OCI-LY7 (cell line): ENCODE data around the gene RAB11FIP4.

ENCODE experiments used
- EZH2phosphoT487 ChIP-seq: fragments of 200-600 bp; sonication (generic); IDR thresholded peaks from 2 replicates; pipeline ENCODE4 v1.6.1; 2018; ENCODE audit warnings: low read depth, borderline replicate concordance, mild to moderate bottlenecking, mixed run types, antibody characterized with exemption, low read length, moderate library complexity, mixed read lengths
- TF ChIP-seq, protein P1 (sequence below): fragments of 200-600 bp; sonication (generic); conservative IDR thresholded peaks from 2 replicates; pipeline ENCODE4 v1.5.1; 2014; ENCODE audit warnings: mild to moderate bottlenecking, antibody characterized with exemption, low read length, moderate library complexity, mixed read lengths

DNA sequence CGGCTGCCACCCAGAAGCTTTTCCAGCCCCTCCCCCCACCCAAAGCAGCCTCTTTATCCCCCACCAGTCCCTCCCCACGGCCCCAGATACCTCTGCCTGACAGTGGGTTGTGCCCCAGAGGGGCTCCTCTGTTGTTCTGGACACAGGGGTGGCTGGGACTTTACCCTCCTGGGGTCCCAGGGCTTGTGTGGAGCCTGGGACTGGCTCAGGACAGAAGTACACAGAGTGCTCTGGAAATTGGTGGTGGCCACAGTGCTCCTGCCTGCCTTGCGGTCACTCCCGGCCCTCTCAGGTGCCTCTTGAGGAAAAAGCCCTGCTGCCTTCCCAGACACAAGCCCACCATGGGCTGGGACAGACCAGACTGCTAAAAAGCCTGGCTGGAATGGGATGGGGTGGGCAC is 68.2 kb downstream of the RAB11FIP4 start:
- TF ChIP-seq EZH2phosphoT487 = no peak
- TF ChIP-seq, protein P1, sequence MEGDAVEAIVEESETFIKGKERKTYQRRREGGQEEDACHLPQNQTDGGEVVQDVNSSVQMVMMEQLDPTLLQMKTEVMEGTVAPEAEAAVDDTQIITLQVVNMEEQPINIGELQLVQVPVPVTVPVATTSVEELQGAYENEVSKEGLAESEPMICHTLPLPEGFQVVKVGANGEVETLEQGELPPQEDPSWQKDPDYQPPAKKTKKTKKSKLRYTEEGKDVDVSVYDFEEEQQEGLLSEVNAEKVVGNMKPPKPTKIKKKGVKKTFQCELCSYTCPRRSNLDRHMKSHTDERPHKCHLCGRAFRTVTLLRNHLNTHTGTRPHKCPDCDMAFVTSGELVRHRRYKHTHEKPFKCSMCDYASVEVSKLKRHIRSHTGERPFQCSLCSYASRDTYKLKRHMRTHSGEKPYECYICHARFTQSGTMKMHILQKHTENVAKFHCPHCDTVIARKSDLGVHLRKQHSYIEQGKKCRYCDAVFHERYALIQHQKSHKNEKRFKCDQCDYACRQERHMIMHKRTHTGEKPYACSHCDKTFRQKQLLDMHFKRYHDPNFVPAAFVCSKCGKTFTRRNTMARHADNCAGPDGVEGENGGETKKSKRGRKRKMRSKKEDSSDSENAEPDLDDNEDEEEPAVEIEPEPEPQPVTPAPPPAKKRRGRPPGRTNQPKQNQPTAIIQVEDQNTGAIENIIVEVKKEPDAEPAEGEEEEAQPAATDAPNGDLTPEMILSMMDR = no peak
